Neural cell (in vitro differentiated cells): ENCODE data around the gene TERB2. TPM values are rescaled to one million over a fixed set of nuclear protein-coding genes. Genes with fewer than 3 reads are reported as not detected.
"Not testable (repeated sequence)": the region's sequence is repeated elsewhere in the genome, so short reads cannot be mapped to it uniquely, and the experiment has no call there.

Experiments
- H2AFZ ChIP-seq: fragments of 200-600, 300-800 bp; sonication (generic), shearing (Covaris generic); 2 replicates; pipeline ENCODE4 v1.6.0; 2014; ENCODE audit warnings: low read depth, mild to moderate bottlenecking, antibody characterized with exemption, low read length, moderate library complexity
- H3F3A ChIP-seq: fragments of 200-600 bp; shearing (Covaris generic); 2 replicates; pipeline ENCODE4 v1.6.1; 2016; ENCODE audit warnings: mild to moderate bottlenecking, moderate library complexity, mixed read lengths, antibody characterized with exemption, low read length; ENCODE audit not compliant: insufficient read depth, poor library complexity, severe bottlenecking
- H3K27ac ChIP-seq: fragments of 200-600, 300-800 bp; sonication (generic), shearing (Covaris generic); 2 replicates; pipeline ENCODE4 v1.5.1; 2014; ENCODE audit warnings: mild to moderate bottlenecking, low read length, moderate library complexity
- H3K27me3 ChIP-seq: fragments of 300-800, 200-600 bp; sonication (generic), shearing (Covaris generic); 2 replicates; pipeline ENCODE4 v1.6.0; 2014; ENCODE audit warnings: mild to moderate bottlenecking, low read depth, low read length, moderate library complexity; ENCODE audit not compliant: insufficient read depth
- H3K36me3 ChIP-seq: fragments of 300-800, 200-600 bp; sonication (generic), shearing (Covaris generic); 2 replicates; pipeline ENCODE4 v1.5.1; 2014; ENCODE audit warnings: mild to moderate bottlenecking, antibody characterized with exemption, low read length, moderate library complexity; ENCODE audit not compliant: insufficient read depth
- H3K4me2 ChIP-seq: fragments of 300-800, 200-600 bp; sonication (generic), shearing (Covaris generic); 2 replicates; pipeline ENCODE4 v1.6.0; 2014; ENCODE audit warnings: mild to moderate bottlenecking, low read length
- H3K4me3 ChIP-seq: fragments of 300-800, 200-600 bp; sonication (generic), shearing (Covaris generic); 2 replicates; pipeline ENCODE4 v1.5.1; 2014; ENCODE audit warnings: mild to moderate bottlenecking, low read length, moderate library complexity
- H3K79me2 ChIP-seq: fragments of 200-600 bp; shearing (Covaris generic); replicated peaks from 2 replicates; pipeline ENCODE4 v1.6.0; 2014; ENCODE audit warnings: mild to moderate bottlenecking, low read length, moderate library complexity; ENCODE audit not compliant: insufficient read depth
- H3K9ac ChIP-seq: fragments of 300-800, 200-600 bp; sonication (generic), shearing (Covaris generic); 2 replicates; pipeline ENCODE4 v1.6.1; 2016; ENCODE audit warnings: mild to moderate bottlenecking, low read length, mixed read lengths
- H3K9me2 ChIP-seq: fragments of 200-600 bp; shearing (Covaris generic); 2 replicates; pipeline ENCODE4 v1.6.1; 2016; ENCODE audit warnings: mild to moderate bottlenecking, low read length, mixed read lengths; ENCODE audit not compliant: insufficient read depth
- H3K9me3 ChIP-seq: fragments of 200-600, 300-800 bp; sonication (generic), shearing (Covaris generic); 2 replicates; pipeline ENCODE4 v1.6.1; 2016; ENCODE audit warnings: mild to moderate bottlenecking, mixed run types, low read length, moderate library complexity, mixed read lengths
- H4K20me1 ChIP-seq: fragments of 200-600 bp; shearing (Covaris generic); 2 replicates; pipeline ENCODE4 v1.6.1; 2016; ENCODE audit warnings: mild to moderate bottlenecking, mixed run types; ENCODE audit not compliant: insufficient read depth
- EP300 ChIP-seq: fragments of 450-650 bp; conservative IDR thresholded peaks from 2 replicates; pipeline ENCODE4 v1.6.1; 2014; ENCODE audit warnings: antibody characterized with exemption, mild to moderate bottlenecking, moderate library complexity; ENCODE audit not compliant: poor library complexity, severe bottlenecking
- EZH2 ChIP-seq: fragments of 200-600, 300-800 bp; shearing (Covaris generic), sonication (generic); IDR thresholded peaks from 2 replicates; pipeline ENCODE4 v1.6.1; 2014; ENCODE audit warnings: antibody characterized with exemption, low read length, borderline replicate concordance, mild to moderate bottlenecking; ENCODE audit not compliant: insufficient read depth, poor library complexity, severe bottlenecking
- MXI1 ChIP-seq: fragments of 450-650 bp; conservative IDR thresholded peaks from 2 replicates; pipeline ENCODE4 v1.6.1; 2014; ENCODE audit warnings: antibody characterized with exemption, mild to moderate bottlenecking; ENCODE audit not compliant: poor library complexity, severe bottlenecking
- POLR2AphosphoS5 ChIP-seq: IDR thresholded peaks from 2 replicates; pipeline ENCODE4 v1.6.1; 2012
- RAD21 ChIP-seq: fragments of 450-650 bp; conservative IDR thresholded peaks from 2 replicates; pipeline ENCODE4 v1.6.1; 2014; ENCODE audit warnings: antibody characterized with exemption, mild to moderate bottlenecking, moderate library complexity
- SMC3 ChIP-seq: fragments of 450-650 bp; conservative IDR thresholded peaks from 2 replicates; pipeline ENCODE4 v1.6.1; 2014; ENCODE audit warnings: antibody characterized with exemption, mild to moderate bottlenecking, moderate library complexity; ENCODE audit not compliant: poor library complexity
- TAF1 ChIP-seq: IDR thresholded peaks from 2 replicates; pipeline ENCODE4 v1.6.1; 2012; ENCODE audit warnings: low read depth
- polyA plus RNA-seq: library from polyadenylated mRNA; depleted of rRNA; stranded (reverse); fragments of >200 nt; gene quantifications from 2 replicates; pipeline ENCODE4 v1.2.3, GENCODE V29; 2014
- TF ChIP-seq, protein P1 (sequence below): IDR thresholded peaks from 2 replicates; pipeline ENCODE4 v1.6.1; 2012; ENCODE audit warnings: borderline replicate concordance
- TF ChIP-seq, protein P2 (sequence below): fragments of 450-650 bp; IDR thresholded peaks from 2 replicates; pipeline ENCODE4 v1.5.1; 2014; ENCODE audit warnings: antibody characterized with exemption, mild to moderate bottlenecking, moderate library complexity; ENCODE audit not compliant: poor library complexity, severe bottlenecking

The TERB2 gene
- polyA plus RNA-seq, 1 donor from 2014 or later: not detected

DNA sequence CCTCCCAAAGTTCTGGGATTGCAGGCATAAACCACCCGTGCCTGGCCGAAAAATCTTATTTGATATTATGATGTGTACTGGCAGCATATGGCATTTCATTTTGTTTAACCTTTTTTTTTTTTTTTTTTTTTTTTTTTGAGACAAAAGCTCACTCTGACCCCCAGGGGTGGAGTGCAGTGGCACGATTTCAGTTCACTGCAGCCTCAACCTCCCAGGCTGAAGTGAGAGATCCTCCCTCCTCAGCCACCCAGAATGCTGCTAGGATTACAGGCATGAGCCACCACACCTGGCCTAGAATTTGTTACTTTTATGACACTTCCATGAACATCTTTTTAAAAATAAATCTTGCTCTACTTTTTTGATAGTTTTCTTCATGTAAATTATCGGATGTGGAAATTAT, 12.0 kb downstream of the TERB2 start:
- Histone ChIP-seq H3K4me3 (no peak overlapping the region), H3K27me3 (no peaks in the 10 kb centered on the region), H3K9ac (no peak overlapping the region), H2AFZ (no peak overlapping the region), H3F3A (no peaks in the 10 kb centered on the region), H3K9me3 (no peaks in the 10 kb centered on the region), H4K20me1 (no peaks in the 10 kb centered on the region), H3K9me2 (no peaks in the 10 kb centered on the region), H3K36me3 (no peaks in the 10 kb centered on the region), H3K4me2 (no peak overlapping the region), H3K79me2 (no peaks in the 10 kb centered on the region), H3K27ac (no peak overlapping the region)
- TF ChIP-seq MXI1: no peak
- no peak for TF ChIP-seq SMC3
- TF ChIP-seq, protein P1, sequence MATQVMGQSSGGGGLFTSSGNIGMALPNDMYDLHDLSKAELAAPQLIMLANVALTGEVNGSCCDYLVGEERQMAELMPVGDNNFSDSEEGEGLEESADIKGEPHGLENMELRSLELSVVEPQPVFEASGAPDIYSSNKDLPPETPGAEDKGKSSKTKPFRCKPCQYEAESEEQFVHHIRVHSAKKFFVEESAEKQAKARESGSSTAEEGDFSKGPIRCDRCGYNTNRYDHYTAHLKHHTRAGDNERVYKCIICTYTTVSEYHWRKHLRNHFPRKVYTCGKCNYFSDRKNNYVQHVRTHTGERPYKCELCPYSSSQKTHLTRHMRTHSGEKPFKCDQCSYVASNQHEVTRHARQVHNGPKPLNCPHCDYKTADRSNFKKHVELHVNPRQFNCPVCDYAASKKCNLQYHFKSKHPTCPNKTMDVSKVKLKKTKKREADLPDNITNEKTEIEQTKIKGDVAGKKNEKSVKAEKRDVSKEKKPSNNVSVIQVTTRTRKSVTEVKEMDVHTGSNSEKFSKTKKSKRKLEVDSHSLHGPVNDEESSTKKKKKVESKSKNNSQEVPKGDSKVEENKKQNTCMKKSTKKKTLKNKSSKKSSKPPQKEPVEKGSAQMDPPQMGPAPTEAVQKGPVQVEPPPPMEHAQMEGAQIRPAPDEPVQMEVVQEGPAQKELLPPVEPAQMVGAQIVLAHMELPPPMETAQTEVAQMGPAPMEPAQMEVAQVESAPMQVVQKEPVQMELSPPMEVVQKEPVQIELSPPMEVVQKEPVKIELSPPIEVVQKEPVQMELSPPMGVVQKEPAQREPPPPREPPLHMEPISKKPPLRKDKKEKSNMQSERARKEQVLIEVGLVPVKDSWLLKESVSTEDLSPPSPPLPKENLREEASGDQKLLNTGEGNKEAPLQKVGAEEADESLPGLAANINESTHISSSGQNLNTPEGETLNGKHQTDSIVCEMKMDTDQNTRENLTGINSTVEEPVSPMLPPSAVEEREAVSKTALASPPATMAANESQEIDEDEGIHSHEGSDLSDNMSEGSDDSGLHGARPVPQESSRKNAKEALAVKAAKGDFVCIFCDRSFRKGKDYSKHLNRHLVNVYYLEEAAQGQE: no peak
- TF ChIP-seq RAD21: no peak
- no peak for TF ChIP-seq TAF1
- no peak for TF ChIP-seq EZH2
- no peak for TF ChIP-seq POLR2AphosphoS5
- TF ChIP-seq EP300: no peak
- TF ChIP-seq, protein P2, sequence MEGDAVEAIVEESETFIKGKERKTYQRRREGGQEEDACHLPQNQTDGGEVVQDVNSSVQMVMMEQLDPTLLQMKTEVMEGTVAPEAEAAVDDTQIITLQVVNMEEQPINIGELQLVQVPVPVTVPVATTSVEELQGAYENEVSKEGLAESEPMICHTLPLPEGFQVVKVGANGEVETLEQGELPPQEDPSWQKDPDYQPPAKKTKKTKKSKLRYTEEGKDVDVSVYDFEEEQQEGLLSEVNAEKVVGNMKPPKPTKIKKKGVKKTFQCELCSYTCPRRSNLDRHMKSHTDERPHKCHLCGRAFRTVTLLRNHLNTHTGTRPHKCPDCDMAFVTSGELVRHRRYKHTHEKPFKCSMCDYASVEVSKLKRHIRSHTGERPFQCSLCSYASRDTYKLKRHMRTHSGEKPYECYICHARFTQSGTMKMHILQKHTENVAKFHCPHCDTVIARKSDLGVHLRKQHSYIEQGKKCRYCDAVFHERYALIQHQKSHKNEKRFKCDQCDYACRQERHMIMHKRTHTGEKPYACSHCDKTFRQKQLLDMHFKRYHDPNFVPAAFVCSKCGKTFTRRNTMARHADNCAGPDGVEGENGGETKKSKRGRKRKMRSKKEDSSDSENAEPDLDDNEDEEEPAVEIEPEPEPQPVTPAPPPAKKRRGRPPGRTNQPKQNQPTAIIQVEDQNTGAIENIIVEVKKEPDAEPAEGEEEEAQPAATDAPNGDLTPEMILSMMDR: no peak

DNA sequence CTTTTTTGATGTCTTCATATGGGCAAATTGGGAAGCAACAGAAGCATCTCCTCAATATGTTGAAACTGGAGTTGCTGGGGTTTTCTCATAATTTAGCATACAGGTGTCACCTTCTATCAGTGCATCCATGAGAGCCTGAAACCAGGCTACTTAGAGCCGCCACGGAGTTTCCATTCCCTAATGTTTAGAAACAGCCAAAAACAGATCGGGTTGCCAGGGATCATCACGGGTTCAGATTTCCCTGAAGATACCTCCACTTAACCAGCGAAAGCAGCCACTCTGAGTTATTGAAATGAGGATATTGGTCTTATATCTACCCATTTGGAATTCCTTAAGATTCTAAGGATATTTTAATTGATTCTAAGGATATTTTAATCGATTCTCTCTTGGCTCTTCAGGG, 14.5 kb downstream of the TERB2 start:
- no peaks in the 10 kb centered on the region for H3F3A ChIP-seq
- no peaks in the 10 kb centered on the region for H3K9me2 ChIP-seq
- no peak overlapping the region for H3K27ac ChIP-seq
- TF ChIP-seq POLR2AphosphoS5: no peak
- TF ChIP-seq, protein P2: no peak
- TF ChIP-seq MXI1: no peak
- no peak for TF ChIP-seq EP300
- no peak for TF ChIP-seq RAD21
- no peaks in the 10 kb centered on the region for H3K79me2 ChIP-seq
- H3K9me3 ChIP-seq: no peaks in the 10 kb centered on the region
- no peaks in the 10 kb centered on the region for H4K20me1 ChIP-seq
- H2AFZ ChIP-seq: no peak overlapping the region
- no peaks in the 10 kb centered on the region for H3K27me3 ChIP-seq
- no peak overlapping the region for H3K4me3 ChIP-seq
- H3K36me3 ChIP-seq: no peaks in the 10 kb centered on the region
- H3K4me2 ChIP-seq: no peak overlapping the region
- no peak overlapping the region for H3K9ac ChIP-seq

DNA sequence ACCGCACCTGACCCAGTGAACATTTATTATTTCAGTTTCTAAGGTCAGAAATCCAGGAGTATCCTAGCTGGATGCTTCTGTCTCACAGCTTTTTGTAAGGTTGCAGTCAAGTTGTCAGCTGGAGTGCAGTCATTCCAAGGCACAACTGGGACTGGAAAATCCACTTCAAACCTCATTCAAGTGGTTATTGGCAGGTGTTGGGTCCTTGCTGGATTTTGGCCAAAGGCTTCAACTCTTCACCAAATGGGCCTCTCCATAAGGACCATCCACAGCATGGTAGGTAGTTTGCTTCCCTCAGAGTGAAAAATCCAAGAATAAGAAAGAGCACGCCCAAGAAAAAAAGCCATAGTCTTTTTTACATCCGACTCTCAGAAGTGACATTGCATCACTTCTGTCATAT, 19.7 kb downstream of the TERB2 start:
- H4K20me1 ChIP-seq, H3F3A ChIP-seq, H3K27me3 ChIP-seq, H3K4me2 ChIP-seq, H3K79me2 ChIP-seq, H3K4me3 ChIP-seq, H3K9me2 ChIP-seq, H3K9ac ChIP-seq, H3K27ac ChIP-seq, H2AFZ ChIP-seq, H3K9me3 ChIP-seq, H3K36me3 ChIP-seq: not testable (repeated sequence)

DNA sequence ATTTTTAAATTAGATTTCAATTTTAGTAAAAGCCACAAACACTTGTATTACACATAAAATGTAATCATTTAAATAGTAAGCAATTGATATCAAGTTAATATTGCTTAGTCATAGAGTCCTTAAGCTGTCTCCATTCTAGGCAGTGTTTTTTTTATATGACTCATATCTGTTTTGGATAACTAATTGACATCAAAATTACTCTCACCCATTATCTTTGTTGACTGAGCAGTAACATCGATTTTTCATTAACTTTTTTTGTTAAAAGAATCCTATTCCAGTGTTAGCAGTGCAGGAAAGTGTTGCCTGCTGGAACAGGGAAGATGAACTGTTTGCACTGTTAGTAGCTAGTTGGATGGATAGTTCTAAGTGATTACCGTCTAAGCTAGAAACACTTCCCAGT, 21.3 kb downstream of the TERB2 start:
- not testable (repeated sequence) for H3K4me3 ChIP-seq, H2AFZ ChIP-seq, H3K27me3 ChIP-seq, H3K9ac ChIP-seq, H3K36me3 ChIP-seq, H3K4me2 ChIP-seq, H4K20me1 ChIP-seq, H3K27ac ChIP-seq, H3F3A ChIP-seq, H3K9me2 ChIP-seq, H3K9me3 ChIP-seq, H3K79me2 ChIP-seq
